ENCODE results near the gene RPL7A.
A peak's percentile ranks its signal among the peaks of the same experiment; 100 is the strongest.
"Not testable (repeated sequence)": the region's sequence is repeated elsewhere in the genome, so short reads cannot be mapped to it uniquely, and the experiment has no call there.

RPL7A gene

DNA sequence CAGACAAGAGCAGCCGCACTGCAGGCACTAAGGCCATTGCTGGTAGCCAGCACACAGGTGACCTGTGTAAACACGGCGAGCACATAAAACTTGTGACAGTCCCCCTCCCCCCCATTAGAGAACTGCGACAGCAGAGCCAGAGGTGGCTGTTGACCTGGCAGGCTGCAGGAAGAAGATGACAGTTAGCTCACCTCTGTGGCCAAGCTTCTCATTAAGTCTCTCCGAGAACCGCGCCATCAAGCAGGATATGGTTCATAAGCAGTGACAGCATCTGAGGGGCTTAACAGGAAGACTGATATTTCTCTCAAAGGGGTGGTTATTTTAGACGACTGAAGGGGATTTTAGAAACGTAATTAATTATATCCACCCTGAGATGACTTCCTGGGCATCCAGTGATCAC is 22.7 kb downstream of the RPL7A start:
- no peak for DNase-seq

GRCh38 chr9:133371261-133371711 is 23.3 kb downstream of the RPL7A start:
- DNase-seq = peak; percentile 45

- no peak for DNase-seq
Measured at GRCh38 chr9:133372144-133372543, 24.1 kb downstream of the RPL7A start.

GRCh38 chr9:133374612-133375115 is 26.6 kb downstream of the RPL7A start:
- peak; percentile 92 for DNase-seq

- DNase-seq = peak; percentile 53
Measured at GRCh38 chr9:133375116-133375723, 27.2 kb downstream of the RPL7A start.

- peak; percentile 91 for DNase-seq
Measured at GRCh38 chr9:133375724-133376654, 28.0 kb downstream of the RPL7A start, which contains the start of the genes STKLD1 and SURF4. STKLD1 (plus strand) TSS chr9:133376366; CDS start chr9:133376474, 108 bp downstream. SURF4 (minus strand) TSS chr9:133376060; CDS start chr9:133375969, 91 bp downstream.

DNA sequence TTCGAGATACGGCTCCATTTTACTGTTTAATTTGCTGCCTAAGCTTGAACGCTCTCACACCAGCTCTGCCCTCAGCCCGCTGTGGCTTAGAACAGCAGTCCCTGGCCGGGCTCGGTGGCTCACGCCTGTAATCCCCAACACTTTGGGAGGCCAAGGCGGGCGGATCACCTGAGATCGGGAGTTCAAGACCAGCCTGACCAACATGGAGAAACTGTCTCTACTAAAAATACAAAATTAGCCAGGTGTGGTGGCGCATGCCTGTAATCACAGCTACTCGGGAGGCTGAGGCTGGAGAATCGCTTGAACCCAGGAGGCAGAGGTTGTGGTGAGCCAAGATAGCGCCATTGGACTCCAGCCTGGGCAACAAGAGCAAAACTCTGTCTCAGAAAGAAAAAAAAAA is 29.3 kb downstream of the RPL7A start:
- DNase-seq = not testable (repeated sequence)

DNA sequence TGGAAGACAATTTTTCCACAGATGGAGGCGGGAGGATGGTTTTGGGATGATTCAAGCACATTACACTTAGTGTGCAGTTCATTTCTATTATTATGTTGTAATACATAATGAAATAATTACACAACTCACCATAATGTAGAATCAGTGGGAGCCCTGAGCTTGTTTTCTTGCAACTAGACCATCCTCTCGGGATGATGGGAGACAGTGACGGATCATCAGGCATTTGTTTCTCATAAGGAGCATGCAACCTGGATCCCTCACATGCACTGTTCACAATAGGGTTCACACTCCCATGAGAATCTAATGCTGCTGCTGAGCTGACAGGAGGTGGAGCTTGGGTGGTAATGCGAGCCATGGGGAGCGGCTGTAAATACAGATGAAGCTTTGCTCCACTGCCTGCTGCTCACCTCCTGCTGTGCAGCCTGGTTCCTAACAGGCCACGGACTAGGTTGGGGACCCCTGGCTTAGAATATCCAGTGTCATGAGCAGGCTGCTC is 29.8 kb downstream of the RPL7A start:
- DNase-seq = no peak

DNA sequence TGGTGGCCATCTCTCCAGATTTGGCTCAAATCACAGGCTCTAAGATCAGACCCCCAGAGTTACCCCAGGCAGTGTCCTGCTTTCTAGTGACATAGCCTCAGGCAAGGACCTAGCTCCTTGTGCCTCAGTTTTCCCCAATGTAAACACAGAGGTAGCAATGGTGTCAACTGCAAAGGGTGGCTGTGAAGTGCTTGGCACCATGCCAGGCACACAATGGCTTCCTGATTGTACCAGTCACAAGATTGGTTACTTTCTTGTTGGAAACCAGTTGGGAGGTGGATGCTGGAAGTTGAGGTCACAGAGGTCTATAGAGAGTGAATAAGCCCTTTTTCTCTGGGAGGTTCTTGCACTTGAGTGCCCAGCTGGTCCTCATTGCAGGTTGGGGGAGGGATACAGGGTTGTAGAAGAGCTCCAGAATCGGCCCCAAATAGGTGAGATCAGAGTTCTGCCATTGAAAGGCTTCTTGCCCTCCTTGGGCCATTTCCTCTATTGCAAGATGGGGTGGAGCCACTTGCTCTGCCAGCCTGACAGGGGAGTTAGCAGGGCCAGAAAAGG is 30.5 kb downstream of the RPL7A start:
- DNase-seq = no peak

DNA sequence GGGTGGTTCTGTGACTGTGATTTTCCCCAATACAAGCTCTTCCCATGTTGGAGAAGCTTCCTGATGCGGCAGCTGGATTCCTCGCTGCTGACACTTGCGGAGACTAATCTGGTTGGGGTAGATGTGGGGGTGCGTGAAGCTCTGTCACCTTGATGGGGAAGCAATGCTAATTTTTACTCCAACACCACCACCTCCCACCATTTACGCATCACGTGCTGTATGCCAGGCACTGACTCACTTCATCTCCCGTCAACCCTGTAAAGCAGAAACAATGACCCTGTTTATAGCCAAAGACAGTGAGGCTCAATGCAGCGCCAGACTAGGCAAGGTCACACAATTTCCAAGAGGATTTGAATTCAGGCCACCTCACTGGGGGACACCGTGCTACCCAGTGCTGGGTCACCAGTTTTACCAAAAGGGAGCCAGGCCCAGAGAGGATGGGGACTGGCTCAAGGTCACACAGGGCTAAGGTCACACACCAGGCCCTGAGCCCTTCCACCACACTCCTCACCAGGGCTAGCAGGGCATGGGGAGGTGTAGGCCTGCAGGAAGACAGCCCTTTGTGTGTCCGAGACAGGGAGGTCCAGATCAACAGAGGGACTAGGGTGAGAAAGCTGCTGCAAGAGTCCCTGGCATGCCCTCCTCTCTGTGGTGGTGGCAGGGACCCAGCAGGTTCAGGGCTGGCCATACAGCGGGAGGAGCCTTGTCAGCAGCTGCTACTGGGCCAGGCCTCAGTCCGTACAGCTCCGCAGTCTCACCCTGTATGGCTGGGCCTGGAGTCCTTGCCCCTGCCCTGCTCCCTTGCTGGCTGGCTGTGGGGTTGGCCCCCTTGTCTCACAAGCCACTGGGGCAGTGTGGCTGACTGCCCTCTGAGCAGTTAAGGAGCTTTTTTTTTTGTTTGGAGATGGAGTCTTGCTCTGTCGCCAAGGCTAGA is 31.4 kb downstream of the RPL7A start:
- no peak for DNase-seq

DNA sequence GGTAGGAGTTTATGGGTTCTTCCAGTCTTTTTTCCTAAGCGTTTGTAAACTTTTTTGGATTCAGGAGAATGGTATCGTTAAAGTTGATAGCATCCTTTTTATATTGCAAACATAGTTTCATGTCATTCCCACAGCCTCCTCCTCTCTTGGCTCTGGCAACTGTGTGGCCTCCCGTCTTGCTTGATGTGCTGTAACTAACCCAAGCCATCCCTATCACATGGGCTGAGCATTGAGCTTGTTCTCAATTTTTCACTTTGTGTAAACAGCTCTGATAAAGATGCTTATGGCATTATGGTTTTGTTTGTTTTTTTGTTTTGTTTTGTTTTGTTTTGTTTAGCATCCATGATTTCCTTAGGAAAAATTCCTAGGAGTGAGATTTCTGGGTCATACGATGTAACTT is 32.7 kb downstream of the RPL7A start:
- no peak for DNase-seq

DNA sequence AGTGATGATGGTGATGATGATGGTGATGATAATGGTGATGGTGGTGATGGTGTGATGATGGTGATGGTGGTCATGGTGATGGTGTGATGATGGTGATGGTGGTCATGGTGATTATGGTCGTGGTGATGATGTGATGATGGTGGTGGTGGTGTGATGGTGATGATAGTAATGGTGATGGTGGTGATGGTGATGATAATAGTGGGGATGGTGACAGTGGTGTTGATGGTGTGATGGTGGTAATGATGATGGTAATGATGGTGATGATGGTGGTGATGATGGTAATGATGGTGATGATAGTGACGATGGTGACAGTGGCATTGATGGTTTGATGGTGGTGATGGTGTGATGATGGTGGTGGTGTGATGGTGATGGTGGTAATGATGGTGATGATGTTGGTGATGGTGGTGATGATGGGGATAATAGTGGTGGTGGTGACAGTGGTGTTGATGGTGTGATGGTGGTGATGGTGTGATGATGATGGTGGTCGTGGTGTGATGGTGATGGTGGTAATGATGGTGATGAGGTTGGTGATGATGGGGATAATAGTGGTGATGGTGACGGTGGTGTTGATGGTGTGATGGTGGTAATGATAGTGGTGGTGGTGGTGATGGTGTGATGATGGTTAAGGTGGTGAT is 34.6 kb downstream of the RPL7A start:
- no peak for DNase-seq

DNA sequence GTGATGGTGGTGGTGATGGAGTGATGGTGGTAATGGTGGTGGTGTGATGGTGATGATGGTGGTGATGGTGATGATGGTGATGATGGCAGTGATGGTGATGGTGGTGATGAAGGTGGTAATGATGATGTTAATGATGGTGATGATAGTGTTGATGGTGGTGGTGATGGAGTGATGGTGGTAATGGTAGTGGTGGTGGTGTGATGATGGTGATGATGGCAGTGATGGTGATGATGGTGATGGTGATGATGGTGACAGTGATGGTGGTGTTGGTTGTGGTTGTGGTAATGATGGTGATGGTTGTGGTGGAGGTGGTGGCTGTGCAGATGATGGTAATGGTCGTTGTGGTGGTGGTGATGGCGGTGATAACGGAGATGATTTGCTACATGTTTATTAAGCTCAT is 35.4 kb downstream of the RPL7A start:
- no peak for DNase-seq

- DNase-seq = no peak
Measured at GRCh38 chr9:133384736-133385321, 36.8 kb downstream of the RPL7A start.

DNA sequence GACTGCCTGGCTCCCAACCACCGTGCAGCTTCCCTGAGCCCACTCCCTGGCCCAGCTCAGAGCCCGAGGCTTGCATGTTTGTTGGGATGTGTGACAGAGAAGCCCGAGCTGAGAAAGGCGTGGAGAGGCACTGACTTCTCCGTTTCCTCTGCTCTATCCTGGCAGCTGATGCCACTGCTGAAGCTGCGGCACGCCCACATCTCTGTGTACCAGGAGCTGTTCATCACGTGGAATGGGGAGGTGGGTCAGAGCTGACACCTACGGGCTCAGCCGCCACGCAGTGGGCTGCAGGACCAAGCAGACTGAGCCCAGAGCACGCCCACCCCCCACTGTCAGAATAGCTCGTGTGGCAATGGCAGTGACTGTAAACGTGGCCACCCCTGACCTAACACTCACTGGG is 37.4 kb downstream of the RPL7A start:
- no peak for DNase-seq

DNA sequence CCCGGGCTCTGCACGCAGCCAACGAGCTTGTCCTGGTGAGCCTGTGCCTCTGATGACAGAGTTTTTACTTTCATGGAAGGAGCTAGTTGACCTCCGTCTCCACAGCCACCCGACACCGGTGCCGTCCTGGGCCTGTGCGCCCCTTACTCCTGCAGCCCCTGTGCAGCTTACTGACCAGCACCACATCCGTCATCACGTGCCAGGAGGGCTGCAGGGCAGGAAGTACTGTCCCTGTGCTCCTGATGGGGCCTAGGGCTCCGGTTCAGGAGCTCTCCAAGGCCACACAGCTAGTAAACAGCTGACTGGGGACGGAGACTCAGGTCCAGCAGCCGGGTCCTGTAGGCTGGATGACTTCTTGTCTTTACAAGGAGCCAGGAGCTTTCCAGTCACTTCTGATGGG is 38.3 kb downstream of the RPL7A start:
- DNase-seq = no peak

DNA sequence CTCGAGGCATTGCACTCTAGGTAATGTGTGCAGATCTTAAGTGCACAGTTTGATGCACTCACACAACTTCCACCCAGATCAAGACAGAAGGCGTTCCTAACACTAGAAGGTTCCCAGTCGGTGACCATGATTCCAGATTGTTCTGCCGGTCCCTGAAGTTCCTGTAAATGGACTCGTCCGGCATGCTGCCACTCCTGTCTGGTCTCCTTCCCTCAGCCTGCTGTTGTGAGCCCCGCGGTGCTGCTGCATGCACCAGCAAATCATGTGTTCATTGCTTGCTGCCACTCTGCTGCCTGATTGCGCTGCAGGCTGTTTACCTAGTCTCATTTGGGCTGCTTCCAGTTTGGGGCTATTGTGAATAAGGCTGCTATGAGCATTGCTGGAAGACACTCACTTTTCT is 39.7 kb downstream of the RPL7A start:
- DNase-seq = no peak

DNA sequence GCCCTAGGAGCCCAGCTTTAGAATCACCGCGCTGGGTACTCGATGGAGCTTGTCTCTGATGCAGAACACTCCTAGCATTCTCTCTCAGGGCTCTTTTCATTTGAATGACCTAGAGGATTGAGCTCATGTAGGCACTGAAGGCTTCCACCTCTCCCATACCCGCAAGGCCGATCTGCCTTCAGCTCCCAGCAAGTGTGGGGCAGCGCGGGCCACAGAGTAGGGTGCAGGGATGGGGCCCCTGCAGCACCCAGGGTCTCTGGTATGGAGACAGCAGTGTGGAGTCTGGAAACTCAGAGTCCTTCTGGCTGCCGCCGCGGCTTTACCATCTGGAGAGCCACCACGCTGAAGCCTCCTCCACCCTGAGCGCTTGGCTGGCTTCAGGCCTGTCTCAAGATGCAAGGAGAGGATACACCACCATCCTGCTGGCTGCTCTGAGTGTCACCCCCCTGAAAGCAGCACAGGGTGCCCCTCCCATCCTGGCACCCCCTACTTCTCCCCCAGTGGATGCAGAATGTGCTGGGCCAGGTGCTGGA is 41.1 kb downstream of the RPL7A start:
- DNase-seq = no peak

GRCh38 chr9:133389562-133389961 is 41.5 kb downstream of the RPL7A start:
- DNase-seq = no peak

GRCh38 chr9:133390713-133391112 is 42.7 kb downstream of the RPL7A start:
- DNase-seq = no peak

DNA sequence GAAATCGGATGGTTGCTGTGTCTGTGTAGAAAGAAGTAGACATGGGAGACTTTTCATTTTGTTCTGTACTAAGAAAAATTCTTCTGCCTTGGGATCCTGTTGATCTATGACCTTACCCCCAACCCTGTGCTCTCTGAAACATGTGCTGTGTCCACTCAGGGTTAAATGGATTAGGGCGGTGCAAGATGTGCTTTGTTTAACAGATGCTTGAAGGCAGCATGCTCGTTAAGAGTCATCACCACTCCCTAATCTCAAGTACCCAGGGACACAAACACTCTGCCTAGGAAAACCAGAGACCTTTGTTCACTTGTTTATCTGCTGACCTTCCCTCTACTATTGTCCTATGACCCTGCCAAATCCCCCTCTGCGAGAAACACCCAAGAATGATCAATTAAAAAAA is 43.4 kb downstream of the RPL7A start:
- DNase-seq = not testable (repeated sequence)

Measured in MV-4-11 (cell line).